KMS-11 (cell line): ENCODE results near the gene PRMT7.

Source experiments
- H2AFZ ChIP-seq: fragments of 200-600 bp; sonication (generic); 2 replicates; pipeline ENCODE4 v1.6.1; 2016; ENCODE audit warnings: antibody characterized with exemption, mixed run types, low read depth
- H3K27ac ChIP-seq: fragments of 200-600 bp; sonication (generic); 2 replicates; pipeline ENCODE4 v1.6.1; 2016; ENCODE audit warnings: mild to moderate bottlenecking, mixed run types
- H3K27me3 ChIP-seq: fragments of 200-600 bp; sonication (generic); 2 replicates; pipeline ENCODE4 v1.6.1; 2017; ENCODE audit warnings: mild to moderate bottlenecking, low read depth, mixed run types, moderate library complexity; ENCODE audit not compliant: insufficient read depth
- H3K36me3 ChIP-seq: fragments of 200-600 bp; sonication (generic); 2 replicates; pipeline ENCODE4 v1.6.1; 2017; ENCODE audit warnings: mild to moderate bottlenecking, mixed run types; ENCODE audit not compliant: insufficient read depth
- H3K4me1 ChIP-seq: fragments of 200-600 bp; sonication (generic); 2 replicates; pipeline ENCODE4 v1.6.1; 2016; ENCODE audit warnings: mild to moderate bottlenecking, low read depth, mixed run types; ENCODE audit not compliant: poor library complexity, severe bottlenecking
- H3K4me2 ChIP-seq: fragments of 200-600 bp; sonication (generic); 2 replicates; pipeline ENCODE4 v1.7.0; 2016; ENCODE audit warnings: mild to moderate bottlenecking, mixed run types
- H3K4me3 ChIP-seq: fragments of 200-600 bp; sonication (generic); IDR thresholded peaks from 2 replicates; pipeline ENCODE4 v1.6.1; 2017; ENCODE audit warnings: low read depth, low read length, mixed read lengths; ENCODE audit not compliant: insufficient read depth
- H3K79me2 ChIP-seq: fragments of 200-600 bp; sonication (generic); 2 replicates; pipeline ENCODE4 v1.6.1; 2016; ENCODE audit warnings: low read depth, mixed run types; ENCODE audit not compliant: insufficient read depth
- H3K9ac ChIP-seq: fragments of 200-600 bp; sonication (generic); 2 replicates; pipeline ENCODE4 v1.6.1; 2016; ENCODE audit warnings: mild to moderate bottlenecking, mixed run types
- H4K20me1 ChIP-seq: fragments of 200-600 bp; sonication (generic); 2 replicates; pipeline ENCODE4 v1.6.1; 2016; ENCODE audit warnings: mild to moderate bottlenecking, mixed run types; ENCODE audit not compliant: insufficient read depth
- TF ChIP-seq, protein P1 (sequence below): fragments of 200-600 bp; sonication (generic); conservative IDR thresholded peaks from 2 replicates; pipeline ENCODE4 v1.6.1; 2017; ENCODE audit warnings: low read depth, mild to moderate bottlenecking, antibody characterized with exemption, low read length, moderate library complexity, mixed read lengths

The PRMT7 gene

DNA sequence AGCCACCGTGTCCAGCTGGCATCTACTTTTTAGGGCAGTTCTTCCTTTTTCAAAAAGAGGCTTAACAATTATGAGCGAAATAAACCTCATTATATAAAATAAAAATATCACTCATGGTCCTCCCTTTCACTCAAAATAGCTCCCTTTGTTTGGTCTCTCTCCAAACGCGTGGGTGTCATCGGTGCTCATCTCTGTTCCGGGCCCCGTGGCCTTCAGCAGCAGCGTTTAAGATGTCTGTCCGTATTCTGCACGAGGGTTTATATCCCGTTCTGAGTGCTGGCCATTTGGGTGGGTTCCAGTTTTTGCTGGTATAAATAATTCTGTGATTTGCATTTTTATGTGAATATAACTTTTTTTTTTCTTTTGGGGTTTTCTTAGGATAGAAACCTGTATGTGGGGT is 33.4 kb downstream of the PRMT7 start:
- no peak overlapping the region for H2AFZ ChIP-seq
- no peak overlapping the region for H3K9ac ChIP-seq
- H3K36me3 ChIP-seq = peaks cover 11% of the 10 kb centered on the region; the same call in 1 of the 2 replicates
- H3K79me2 ChIP-seq = no peaks in the 10 kb centered on the region
- no peak overlapping the region for H3K4me3 ChIP-seq
- H3K27ac ChIP-seq = no peak overlapping the region
- H3K4me2 ChIP-seq = no peak overlapping the region
- no peaks in the 10 kb centered on the region for H3K4me1 ChIP-seq
- H3K27me3 ChIP-seq = no peaks in the 10 kb centered on the region
- TF ChIP-seq, protein P1, sequence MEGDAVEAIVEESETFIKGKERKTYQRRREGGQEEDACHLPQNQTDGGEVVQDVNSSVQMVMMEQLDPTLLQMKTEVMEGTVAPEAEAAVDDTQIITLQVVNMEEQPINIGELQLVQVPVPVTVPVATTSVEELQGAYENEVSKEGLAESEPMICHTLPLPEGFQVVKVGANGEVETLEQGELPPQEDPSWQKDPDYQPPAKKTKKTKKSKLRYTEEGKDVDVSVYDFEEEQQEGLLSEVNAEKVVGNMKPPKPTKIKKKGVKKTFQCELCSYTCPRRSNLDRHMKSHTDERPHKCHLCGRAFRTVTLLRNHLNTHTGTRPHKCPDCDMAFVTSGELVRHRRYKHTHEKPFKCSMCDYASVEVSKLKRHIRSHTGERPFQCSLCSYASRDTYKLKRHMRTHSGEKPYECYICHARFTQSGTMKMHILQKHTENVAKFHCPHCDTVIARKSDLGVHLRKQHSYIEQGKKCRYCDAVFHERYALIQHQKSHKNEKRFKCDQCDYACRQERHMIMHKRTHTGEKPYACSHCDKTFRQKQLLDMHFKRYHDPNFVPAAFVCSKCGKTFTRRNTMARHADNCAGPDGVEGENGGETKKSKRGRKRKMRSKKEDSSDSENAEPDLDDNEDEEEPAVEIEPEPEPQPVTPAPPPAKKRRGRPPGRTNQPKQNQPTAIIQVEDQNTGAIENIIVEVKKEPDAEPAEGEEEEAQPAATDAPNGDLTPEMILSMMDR = no peak
- no peaks in the 10 kb centered on the region for H4K20me1 ChIP-seq

DNA sequence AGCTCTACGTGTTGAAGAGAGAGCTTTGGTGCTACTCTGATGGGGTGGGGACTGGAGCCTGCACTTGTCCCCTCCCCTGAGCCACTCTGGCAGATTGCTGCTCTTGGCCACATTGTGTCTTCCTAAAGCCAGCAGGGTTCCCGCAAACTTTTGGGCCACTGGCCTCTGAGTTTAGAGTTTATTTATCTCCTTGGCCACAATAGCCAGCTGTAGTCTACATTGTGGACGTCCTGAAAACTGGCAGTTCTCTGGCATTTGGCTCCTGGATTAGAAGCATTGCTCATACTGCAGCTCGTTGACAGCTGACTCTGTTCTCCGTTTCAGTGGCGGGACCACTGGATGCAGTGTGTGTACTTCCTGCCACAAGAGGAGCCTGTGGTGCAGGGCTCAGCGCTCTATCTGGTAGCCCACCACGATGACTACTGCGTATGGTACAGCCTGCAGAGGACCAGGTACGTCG is 34.6 kb downstream of the PRMT7 start:
- TF ChIP-seq, protein P1 = no peak
- Histone ChIP-seq H3K4me1 (no peaks in the 10 kb centered on the region), H3K4me3 (no peak overlapping the region), H2AFZ (no peak overlapping the region), H3K27me3 (no peaks in the 10 kb centered on the region), H3K27ac (no peak overlapping the region), H3K4me2 (no peak overlapping the region), H3K79me2 (no peaks in the 10 kb centered on the region), H3K9ac (no peak overlapping the region), H3K36me3 (peaks cover 8% of the 10 kb centered on the region; the same call in 1 of the 2 replicates), H4K20me1 (no peaks in the 10 kb centered on the region)

DNA sequence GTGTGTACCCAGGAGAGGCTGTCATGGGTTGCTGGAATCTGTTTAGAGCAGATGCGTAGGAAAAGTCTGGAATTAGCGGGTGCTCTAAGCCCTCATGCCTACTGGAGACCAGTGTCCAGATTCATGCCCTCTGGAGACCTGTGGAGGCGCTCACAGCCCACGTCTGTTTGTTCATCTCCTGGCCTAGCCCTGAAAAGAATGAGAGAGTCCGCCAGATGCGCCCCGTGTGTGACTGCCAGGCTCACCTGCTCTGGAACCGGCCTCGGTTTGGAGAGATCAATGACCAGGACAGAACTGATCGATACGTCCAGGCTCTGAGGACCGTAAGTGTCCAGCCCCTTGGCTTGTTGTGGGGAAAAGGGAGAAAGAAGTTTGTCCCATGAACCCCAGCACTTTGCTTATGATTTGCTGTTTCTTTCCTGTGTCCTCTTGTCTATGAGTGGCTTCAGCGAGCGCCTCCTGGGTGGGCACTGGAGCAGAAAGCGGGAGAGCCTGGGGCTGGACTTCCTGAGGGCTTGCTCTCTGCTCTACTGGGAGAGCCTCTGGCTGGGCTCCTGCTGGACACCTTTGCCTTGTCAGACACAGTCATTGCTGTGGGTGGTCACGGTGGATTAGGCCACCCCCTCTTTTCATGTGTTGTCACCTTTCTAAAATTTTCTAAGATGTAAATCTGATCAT is 35.3 kb downstream of the PRMT7 start:
- no peak overlapping the region for H3K4me2 ChIP-seq
- H3K36me3 ChIP-seq = peaks cover 4% of the 10 kb centered on the region; the same call in 1 of the 2 replicates
- no peak overlapping the region for H2AFZ ChIP-seq
- no peak overlapping the region for H3K4me3 ChIP-seq
- H3K9ac ChIP-seq = no peak overlapping the region
- TF ChIP-seq, protein P1 = no peak
- H3K27ac ChIP-seq = no peak overlapping the region
- H4K20me1 ChIP-seq = no peaks in the 10 kb centered on the region
- no peaks in the 10 kb centered on the region for H3K79me2 ChIP-seq
- H3K4me1 ChIP-seq = no peaks in the 10 kb centered on the region
- no peaks in the 10 kb centered on the region for H3K27me3 ChIP-seq

DNA sequence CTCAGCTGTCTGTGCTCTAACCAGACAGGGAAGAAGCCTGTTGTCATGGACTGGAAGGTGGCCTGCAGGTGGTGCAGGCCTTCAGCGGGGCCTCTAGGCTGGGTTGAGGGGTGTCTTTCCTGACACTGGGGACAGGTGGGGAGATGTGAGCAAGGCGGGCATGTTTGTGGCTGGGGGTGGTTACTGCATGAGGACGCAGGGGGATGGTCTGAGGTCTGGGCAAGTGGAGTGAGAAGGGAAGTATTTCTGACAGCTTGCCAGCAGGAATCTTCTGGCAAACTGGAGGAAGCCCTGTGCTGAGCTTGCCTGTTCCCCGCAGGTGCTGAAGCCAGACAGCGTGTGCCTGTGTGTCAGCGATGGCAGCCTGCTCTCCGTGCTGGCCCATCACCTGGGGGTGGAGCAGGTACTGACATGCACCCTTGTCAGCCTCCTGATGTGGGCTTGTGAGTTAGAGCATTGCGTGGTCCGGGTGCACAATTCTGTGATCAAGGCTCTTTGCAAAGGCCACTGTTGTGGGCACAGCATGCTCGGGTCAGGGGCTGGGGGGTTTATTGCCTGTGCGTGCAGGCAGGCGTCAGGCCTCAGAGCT is 36.2 kb downstream of the PRMT7 start:
- Histone ChIP-seq H2AFZ (no peak overlapping the region), H3K36me3 (no peaks in the 10 kb centered on the region; the same call in 1 of the 2 replicates), H4K20me1 (no peaks in the 10 kb centered on the region), H3K4me1 (no peaks in the 10 kb centered on the region), H3K27ac (no peak overlapping the region), H3K4me2 (no peak overlapping the region), H3K4me3 (no peak overlapping the region), H3K79me2 (no peaks in the 10 kb centered on the region), H3K9ac (no peak overlapping the region), H3K27me3 (no peaks in the 10 kb centered on the region)
- TF ChIP-seq, protein P1 = no peak
